ENCODE results near the gene CAMTA1.

CAMTA1 gene

DNA sequence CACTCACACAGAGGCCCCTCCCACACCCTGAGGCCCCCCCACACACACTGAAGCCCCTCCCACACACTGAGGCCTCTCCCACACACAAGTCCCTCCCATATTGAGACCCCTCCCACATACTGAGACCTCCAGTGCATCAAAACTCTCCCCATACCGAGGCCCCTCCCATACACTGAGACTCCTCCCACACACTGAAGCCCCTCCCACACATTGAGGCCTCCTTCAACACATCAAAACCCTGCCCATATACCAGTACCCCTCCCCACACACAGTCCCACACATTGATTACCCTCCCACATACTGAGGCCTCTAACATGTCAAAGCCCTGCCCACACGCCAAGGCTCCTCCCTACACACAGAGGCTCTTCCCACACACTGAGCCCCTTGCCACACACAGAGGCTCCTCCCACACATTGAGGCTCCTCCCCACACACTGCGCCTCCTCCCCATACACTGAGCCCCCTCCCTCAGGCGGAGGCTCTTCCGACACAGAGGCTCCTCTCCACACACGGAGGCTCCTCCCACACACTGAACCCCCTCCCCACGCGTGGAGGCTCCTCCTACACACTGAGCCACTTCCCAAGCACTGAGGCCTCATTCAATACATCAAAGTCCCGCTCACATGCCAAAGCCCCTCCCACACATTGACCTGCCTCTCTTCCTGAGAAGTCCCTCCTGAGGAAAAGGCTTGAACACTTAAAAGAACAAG, 392.3 kb downstream of the CAMTA1 start:
- Mint-ChIP-seq H3K9me3 (peaks cover 24% of the 10 kb centered on the region), H3K27ac (no peak overlapping the region), H3K36me3 (ENCODE audit: low read depth) (no peaks in the 10 kb centered on the region), H3K4me3 (no peak overlapping the region), H3K4me1 (ENCODE audit: low read depth) (peaks cover 9% of the 10 kb centered on the region), H3K27me3 (peaks cover 5% of the 10 kb centered on the region)
- intact Hi-C loops (cut with micrococcal nuclease), result no loop called here

DNA sequence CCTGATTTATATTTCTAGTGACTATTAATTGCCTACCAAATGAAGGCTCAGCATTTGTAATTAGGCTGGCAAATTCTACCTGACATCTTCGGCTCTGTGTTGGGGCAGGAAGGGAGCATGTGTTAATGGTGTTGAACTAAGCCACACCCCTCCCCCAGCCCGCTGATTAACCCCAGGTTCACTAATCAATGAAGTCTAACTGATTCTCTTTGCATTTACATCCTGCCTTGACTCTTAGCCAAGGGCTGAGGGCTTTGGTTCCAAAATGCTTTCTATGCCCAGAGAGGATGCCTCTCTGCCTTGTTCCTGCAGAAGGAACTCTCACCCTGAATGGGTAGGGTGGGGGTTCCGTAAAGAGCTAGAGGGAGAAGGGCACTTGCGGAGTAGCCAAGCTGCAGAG, 393.1 kb downstream of the CAMTA1 start:
- no peak overlapping the region for H3K27ac Mint-ChIP-seq
- peaks cover 5% of the 10 kb centered on the region for H3K27me3 Mint-ChIP-seq
- H3K4me3 Mint-ChIP-seq, result no peak overlapping the region
- peaks cover 24% of the 10 kb centered on the region for H3K9me3 Mint-ChIP-seq
- intact Hi-C loops (cut with micrococcal nuclease), result no loop called here
- no peaks in the 10 kb centered on the region for H3K36me3 Mint-ChIP-seq (ENCODE audit: low read depth)
- peaks cover 9% of the 10 kb centered on the region for H3K4me1 Mint-ChIP-seq (ENCODE audit: low read depth)

DNA sequence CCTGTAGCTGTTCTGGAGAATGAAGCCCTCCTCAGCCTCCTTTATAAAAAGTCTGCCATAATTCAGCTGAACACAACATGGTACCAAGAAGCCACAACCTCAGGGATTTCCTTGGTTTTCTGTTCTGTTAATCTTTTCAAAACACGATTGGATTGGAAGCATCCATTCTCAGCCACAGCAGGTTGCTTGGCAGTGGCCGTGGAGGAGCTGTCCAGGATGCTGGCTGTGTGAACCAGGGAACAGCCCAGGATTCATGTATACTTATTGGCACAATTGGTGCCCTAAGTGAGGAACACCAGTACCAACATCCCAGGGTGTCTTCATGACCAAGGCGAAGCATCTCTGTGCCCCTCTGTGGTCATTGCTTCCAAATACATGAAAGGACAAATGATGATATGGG, 393.5 kb downstream of the CAMTA1 start:
- intact Hi-C loops (cut with micrococcal nuclease), result no loop called here
- no peak overlapping the region for H3K27ac Mint-ChIP-seq
- peaks cover 9% of the 10 kb centered on the region for H3K4me1 Mint-ChIP-seq (ENCODE audit: low read depth)
- H3K4me3 Mint-ChIP-seq, result no peak overlapping the region
- H3K27me3 Mint-ChIP-seq, result peaks cover 5% of the 10 kb centered on the region
- H3K9me3 Mint-ChIP-seq, result peaks cover 24% of the 10 kb centered on the region
- no peaks in the 10 kb centered on the region for H3K36me3 Mint-ChIP-seq (ENCODE audit: low read depth)

DNA sequence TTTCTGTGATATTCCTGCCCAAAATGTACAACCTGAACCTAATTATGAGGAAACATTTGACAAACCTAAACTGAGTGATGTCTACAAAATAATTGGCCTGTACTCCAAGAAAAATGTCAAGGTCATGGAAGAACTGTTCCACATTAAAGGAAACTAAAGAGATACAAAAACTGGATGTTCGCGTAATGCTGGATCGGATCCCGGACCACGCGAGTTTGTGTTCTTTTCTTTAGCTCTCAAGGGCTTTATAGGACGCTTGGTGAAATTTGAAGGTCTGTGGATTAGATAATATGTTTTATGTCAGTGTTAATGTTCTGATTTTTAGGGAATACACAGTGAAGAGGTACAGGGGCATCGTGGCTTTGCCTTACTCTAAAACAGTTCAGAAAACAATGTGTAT, 400.5 kb downstream of the CAMTA1 start:
- Mint-ChIP-seq H3K36me3 (ENCODE audit: low read depth) (no peaks in the 10 kb centered on the region), H3K9me3 (no peaks in the 10 kb centered on the region), H3K4me1 (ENCODE audit: low read depth) (no peaks in the 10 kb centered on the region), H3K27ac (no peak overlapping the region), H3K27me3 (peaks cover 4% of the 10 kb centered on the region), H3K4me3 (no peak overlapping the region)
- intact Hi-C loops (cut with micrococcal nuclease), result no loop called here

DNA sequence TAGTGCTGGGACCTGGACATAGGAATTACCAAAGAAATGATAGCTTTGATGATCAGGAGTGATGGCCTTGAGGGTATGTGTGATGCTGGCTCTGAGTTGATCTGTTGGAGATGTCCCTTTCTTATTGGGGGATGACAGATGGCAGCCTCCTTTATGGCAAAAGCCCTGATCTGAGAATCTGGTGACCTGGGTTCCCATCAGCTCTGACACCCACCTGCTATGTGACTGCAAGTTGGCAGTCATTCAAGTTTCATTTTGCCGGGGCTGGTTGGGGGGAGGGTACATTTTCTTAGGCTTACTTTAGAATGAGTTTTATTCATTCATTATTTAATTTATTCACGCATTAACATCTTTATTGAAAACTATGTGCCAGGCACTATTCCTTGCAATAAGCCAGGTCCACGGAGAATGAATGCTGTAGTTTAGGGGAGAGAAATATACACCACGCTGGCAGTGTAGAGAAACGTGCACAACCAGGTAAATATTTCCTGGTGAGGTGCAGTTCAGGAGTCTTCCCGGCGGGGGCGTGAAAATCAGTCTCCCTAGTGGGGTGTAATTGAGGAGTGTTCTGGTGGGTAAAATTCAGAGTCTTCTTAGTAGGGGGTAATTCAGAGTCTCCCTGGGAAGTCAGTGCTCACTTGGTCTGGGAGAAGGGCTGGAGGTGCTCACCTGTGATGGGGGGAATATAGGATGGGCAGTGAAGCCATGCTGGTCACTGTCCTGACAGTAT, 401.3 kb downstream of the CAMTA1 start:
- H3K27ac Mint-ChIP-seq, result no peak overlapping the region
- H3K4me1 Mint-ChIP-seq (ENCODE audit: low read depth), result no peaks in the 10 kb centered on the region
- intact Hi-C loops (cut with micrococcal nuclease), result no loop called here
- no peaks in the 10 kb centered on the region for H3K36me3 Mint-ChIP-seq (ENCODE audit: low read depth)
- no peak overlapping the region for H3K4me3 Mint-ChIP-seq
- H3K9me3 Mint-ChIP-seq, result no peaks in the 10 kb centered on the region
- H3K27me3 Mint-ChIP-seq, result peaks cover 4% of the 10 kb centered on the region

DNA sequence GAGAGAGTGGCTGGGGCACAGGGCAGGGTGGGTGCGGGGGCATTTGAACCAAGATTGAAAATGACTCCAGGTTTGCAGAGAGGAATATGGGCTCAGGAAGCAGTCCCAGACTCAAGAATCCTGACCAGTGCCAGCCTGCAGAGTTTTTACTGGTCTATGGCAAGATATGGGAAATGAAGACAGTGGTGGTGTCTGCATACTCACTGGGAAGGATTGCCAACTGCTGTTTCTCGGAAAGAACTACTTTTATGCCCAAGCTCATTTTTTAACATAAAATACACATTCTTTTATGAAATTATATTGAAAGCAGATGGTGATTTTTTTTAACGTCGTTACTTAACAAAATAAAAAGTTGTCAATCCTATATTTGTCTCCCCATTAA, 401.8 kb downstream of the CAMTA1 start:
- Mint-ChIP-seq H3K36me3 (ENCODE audit: low read depth) (no peaks in the 10 kb centered on the region), H3K4me1 (ENCODE audit: low read depth) (no peaks in the 10 kb centered on the region), H3K4me3 (no peak overlapping the region), H3K9me3 (no peaks in the 10 kb centered on the region), H3K27ac (no peak overlapping the region), H3K27me3 (peaks cover 4% of the 10 kb centered on the region)
- intact Hi-C loops (cut with micrococcal nuclease), result no loop called here

DNA sequence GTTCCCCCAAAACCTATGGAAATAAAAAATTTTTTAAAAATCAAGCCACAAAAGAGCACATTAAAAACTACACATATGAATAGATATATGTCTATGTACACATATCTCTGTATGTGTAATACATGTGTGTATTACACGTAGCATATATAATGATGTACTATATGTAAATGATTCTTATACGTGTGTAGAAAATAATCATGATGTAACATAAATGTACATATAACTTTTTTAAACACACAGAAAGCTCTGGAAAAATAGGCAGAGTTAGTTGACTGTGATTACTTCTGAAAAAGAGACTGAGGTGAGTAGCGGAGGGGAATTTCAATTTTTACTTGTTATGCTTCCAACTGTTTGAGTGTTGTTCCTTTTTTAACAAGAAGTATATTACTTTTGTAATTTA, 405.0 kb downstream of the CAMTA1 start:
- Mint-ChIP-seq H3K27ac (no peak overlapping the region), H3K4me3 (no peak overlapping the region), H3K27me3 (peaks cover 2% of the 10 kb centered on the region), H3K9me3 (no peaks in the 10 kb centered on the region), H3K36me3 (ENCODE audit: low read depth) (no peaks in the 10 kb centered on the region), H3K4me1 (ENCODE audit: low read depth) (no peaks in the 10 kb centered on the region)
- intact Hi-C loops (cut with micrococcal nuclease), result no loop called here

DNA sequence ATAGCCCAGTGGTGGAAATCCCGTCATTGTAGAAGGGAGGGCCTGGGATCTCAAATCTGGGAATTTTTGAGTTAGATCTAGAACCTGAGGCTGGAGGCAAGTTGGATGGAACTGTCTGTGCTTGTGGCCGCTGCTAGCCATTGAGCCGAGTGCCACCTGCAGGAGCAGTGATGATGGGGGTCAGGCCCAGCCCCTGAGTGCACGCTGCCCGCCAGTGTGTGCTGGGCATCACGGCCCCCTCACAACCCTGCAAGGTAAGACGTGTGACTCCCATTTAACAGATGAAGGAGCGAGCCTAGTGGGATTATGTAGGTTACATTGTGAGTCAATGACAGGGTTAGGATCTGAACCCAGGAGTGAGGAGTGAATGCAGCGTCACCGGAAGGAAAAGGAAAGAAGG, 407.2 kb downstream of the CAMTA1 start:
- Mint-ChIP-seq H3K36me3 (ENCODE audit: low read depth) (no peaks in the 10 kb centered on the region), H3K4me3 (no peak overlapping the region), H3K27me3 (peaks cover 1% of the 10 kb centered on the region), H3K27ac (no peak overlapping the region), H3K4me1 (ENCODE audit: low read depth) (no peaks in the 10 kb centered on the region), H3K9me3 (no peaks in the 10 kb centered on the region)
- intact Hi-C loops (cut with micrococcal nuclease), result no loop called here

DNA sequence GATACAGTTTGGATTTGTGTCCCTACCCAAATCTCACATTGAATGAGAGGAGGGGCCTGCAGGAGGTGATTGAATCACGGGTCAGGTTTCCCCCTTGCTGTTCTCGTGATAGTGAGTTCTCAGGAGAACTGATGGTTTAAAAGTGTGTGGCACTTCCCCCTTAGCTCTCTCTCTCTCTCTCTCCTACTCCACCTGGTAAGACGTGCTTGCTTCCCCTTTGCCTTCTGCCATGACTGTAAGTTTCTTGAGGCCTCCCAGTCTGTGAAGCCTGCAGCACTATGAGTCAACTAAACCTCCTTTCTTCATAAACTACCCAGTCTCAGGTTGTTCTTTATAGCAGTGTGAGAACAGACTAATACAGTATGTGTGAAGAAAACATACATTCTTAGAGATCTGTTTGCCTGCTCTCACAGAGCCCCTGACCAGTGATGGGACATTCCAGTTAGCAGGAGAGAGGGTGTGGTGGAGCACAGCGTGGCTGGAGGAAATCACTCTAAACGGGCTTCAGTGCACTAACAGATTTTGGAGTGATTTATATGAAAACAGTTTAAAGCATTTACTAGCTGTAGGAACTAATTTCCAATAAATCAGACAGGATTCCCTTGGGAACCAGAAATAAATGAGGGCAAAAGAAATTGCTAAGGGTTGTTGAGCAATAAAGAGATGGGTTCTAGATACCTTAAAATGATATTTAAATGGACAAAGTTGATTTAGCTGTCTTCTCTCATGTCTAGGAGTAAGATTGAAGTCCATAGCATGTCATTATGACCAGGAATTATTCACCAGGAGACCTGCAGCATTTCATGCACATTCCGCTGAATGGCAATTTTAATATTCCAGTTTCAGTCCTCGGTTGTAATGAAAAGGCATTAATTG, 411.0 kb downstream of the CAMTA1 start:
- H3K36me3 Mint-ChIP-seq (ENCODE audit: low read depth), result no peaks in the 10 kb centered on the region
- no peak overlapping the region for H3K27ac Mint-ChIP-seq
- no peak overlapping the region for H3K4me3 Mint-ChIP-seq
- no peaks in the 10 kb centered on the region for H3K9me3 Mint-ChIP-seq
- H3K4me1 Mint-ChIP-seq (ENCODE audit: low read depth), result no peaks in the 10 kb centered on the region
- peaks cover 3% of the 10 kb centered on the region for H3K27me3 Mint-ChIP-seq
- intact Hi-C loops (cut with micrococcal nuclease), result no loop called here

DNA sequence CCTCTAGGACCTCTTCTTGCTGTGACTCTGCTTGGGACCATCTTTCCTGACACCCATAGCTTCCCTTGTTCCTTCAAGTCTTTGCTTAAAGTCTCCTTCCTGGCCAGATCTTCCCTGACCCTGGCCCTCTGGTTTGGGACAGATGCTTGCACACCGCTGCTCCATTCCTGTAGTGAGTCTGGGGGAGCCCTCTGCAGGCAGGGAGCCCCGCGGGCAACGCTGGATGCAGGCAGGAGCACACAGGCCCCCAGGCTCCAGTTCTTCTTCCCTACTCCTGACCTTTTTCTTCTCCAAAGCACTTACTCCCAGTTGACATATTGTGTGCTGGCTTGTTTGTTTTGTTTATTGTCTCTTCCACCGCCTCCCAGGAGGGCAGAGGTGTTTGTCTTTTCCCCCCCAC, 413.4 kb downstream of the CAMTA1 start:
- intact Hi-C loops (cut with micrococcal nuclease), result no loop called here
- Mint-ChIP-seq H3K27me3 (peaks cover 3% of the 10 kb centered on the region), H3K4me1 (ENCODE audit: low read depth) (no peaks in the 10 kb centered on the region), H3K27ac (no peak overlapping the region), H3K4me3 (no peak overlapping the region), H3K36me3 (ENCODE audit: low read depth) (no peaks in the 10 kb centered on the region), H3K9me3 (no peaks in the 10 kb centered on the region)

DNA sequence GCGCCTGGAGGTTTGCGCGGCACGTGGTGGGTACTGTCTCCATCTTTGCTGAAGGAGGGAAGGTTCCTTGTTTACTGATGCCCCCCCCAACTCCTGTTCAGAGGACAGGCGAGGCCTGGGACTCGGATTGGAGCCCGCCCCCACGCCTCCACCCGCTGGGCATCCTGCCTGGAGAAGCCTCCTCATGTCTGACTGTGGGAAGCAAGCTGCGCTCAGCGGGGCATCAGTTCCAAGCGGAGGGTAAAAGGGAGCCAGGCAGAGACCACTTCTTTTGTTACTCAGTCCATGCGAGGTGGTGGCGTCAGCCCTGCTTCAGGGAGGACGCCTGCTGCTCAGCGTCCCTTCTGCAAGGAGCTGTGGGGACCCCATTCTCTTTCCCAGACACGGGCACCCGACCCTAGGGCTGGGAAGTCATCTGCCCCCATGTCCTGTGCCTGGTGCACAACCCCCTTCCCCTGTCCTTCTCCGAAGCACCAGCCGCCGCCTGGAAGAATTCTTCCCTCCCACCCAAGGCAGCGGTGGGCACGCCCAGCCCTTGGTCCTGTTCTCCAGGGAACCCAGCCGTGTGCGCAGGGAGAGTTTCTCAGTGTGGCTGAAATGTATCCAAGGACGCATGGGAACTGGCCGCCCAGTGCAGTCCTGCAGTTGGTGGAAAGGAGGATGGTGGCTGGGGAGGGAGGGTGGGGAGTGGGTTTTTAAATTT, 414.0 kb downstream of the CAMTA1 start:
- Mint-ChIP-seq H3K27me3 (peaks cover 3% of the 10 kb centered on the region), H3K27ac (no peak overlapping the region), H3K9me3 (no peaks in the 10 kb centered on the region), H3K36me3 (ENCODE audit: low read depth) (no peaks in the 10 kb centered on the region), H3K4me3 (no peak overlapping the region), H3K4me1 (ENCODE audit: low read depth) (no peaks in the 10 kb centered on the region)
- intact Hi-C loops (cut with micrococcal nuclease), result no loop called here

DNA sequence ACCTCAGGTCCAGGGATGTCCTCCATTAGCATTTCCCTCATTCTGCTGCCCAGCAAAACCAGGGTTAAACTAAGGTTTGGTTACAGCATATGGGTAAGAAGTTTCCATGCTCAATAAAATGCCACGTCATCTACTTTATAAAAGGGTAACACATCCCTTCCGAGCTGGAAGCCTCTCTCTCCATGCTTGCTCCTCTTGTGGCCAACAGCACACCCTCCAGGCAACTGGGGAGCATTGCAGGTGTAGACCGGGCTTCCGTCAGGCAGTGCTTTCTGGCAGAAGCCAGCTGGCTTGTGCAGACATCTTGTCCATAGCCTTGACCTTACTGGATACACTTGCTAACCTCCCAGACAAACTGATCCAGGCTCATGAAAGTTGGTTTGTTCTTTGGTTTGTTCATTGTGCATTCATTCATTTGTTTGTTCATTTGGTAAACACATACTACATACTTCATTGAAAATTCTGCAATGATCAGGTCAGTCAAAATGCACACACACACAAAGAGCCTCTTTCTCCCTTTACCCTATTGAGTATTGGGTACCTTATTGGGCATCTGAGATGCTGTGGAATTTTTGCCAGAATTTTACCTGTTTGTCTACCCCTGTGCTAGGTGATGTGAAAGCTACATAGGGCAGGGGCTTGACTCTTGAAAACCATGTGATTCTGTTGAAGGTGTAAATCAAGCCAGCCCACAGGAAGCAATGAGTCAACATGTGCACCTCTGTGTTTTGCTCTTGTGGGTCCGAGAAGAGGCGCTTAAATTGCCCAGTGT, 422.8 kb downstream of the CAMTA1 start:
- Mint-ChIP-seq H3K9me3 (no peaks in the 10 kb centered on the region), H3K4me1 (ENCODE audit: low read depth) (no peaks in the 10 kb centered on the region), H3K27ac (no peak overlapping the region), H3K36me3 (ENCODE audit: low read depth) (no peaks in the 10 kb centered on the region), H3K27me3 (peaks cover 3% of the 10 kb centered on the region), H3K4me3 (no peak overlapping the region)
- intact Hi-C loops (cut with micrococcal nuclease), result no loop called here

DNA sequence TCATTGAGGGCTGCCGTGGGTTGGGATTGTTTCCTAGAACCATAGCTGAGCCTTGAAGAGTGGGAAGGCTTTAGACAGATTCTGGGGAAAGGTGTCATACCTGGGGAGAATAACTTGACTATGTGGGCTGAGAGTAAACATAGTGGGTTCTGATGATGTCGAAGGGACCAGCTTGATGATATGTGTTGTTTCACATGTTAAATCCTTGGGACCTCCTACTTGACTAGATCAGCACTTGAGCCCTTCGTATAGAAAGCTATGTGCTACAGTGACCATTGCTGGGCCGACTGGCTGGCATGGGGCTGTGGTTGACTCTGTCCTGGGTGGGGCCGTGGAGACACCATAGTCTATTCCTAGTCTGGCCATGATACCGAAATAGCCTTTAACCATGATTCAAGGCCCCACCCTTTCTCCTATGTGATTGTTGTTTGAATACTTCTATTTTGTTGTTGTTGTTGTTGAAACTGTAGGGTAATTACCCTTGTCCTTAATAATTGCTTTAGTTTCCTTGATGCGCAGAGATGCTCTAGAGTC, 423.5 kb downstream of the CAMTA1 start:
- Mint-ChIP-seq H3K4me1 (ENCODE audit: low read depth) (no peaks in the 10 kb centered on the region), H3K4me3 (no peak overlapping the region), H3K36me3 (ENCODE audit: low read depth) (no peaks in the 10 kb centered on the region), H3K27me3 (peaks cover 3% of the 10 kb centered on the region), H3K27ac (no peak overlapping the region), H3K9me3 (no peaks in the 10 kb centered on the region)
- intact Hi-C loops (cut with micrococcal nuclease), result no loop called here

Measured in dendritic cell treated with granulocyte-macrophage colony-stimulating factor and Interleukin-4, amounts not matched to agents 40 ng/mL and 50 ng/mL, for 4 days (primary cell).